GM18526 (cell line): ENCODE measurements around the gene RPL7L1.

Experiments used
- POLR2A ChIP-seq: IDR thresholded peaks from 3 replicates; pipeline ENCODE4 v1.6.1; 2011; ENCODE audit not compliant: insufficient read length; ENCODE audit errors: extremely low read depth

RPL7L1 gene

GRCh38 chr6:42889815-42890214 is 10.4 kb downstream of the RPL7L1 start:
- no peak for TF ChIP-seq POLR2A

GRCh38 chr6:42890311-42891198 is 11.1 kb downstream of the RPL7L1 start:
- TF ChIP-seq POLR2A: peak; percentile 94

- no peak for TF ChIP-seq POLR2A
Measured at GRCh38 chr6:42891199-42891722, 11.8 kb downstream of the RPL7L1 start.

GRCh38 chr6:42896178-42896719 is 16.8 kb downstream of the RPL7L1 start:
- no peak for TF ChIP-seq POLR2A

- no peak for TF ChIP-seq POLR2A
Measured at GRCh38 chr6:42898891-42899361, 19.5 kb downstream of the RPL7L1 start.

- no peak for TF ChIP-seq POLR2A
Measured at GRCh38 chr6:42899871-42900270, 20.5 kb downstream of the RPL7L1 start.

- no peak for TF ChIP-seq POLR2A
Measured at GRCh38 chr6:42901538-42901957, 22.1 kb downstream of the RPL7L1 start.

GRCh38 chr6:42904467-42904866 is 25.1 kb downstream of the RPL7L1 start:
- no peak for TF ChIP-seq POLR2A

- TF ChIP-seq POLR2A: no peak
Measured at GRCh38 chr6:42907336-42907735, 27.9 kb downstream of the RPL7L1 start.

GRCh38 chr6:42909835-42910234 is 30.4 kb downstream of the RPL7L1 start:
- no peak for TF ChIP-seq POLR2A

- no peak for TF ChIP-seq POLR2A
Measured at GRCh38 chr6:42911171-42912021, 32.0 kb downstream of the RPL7L1 start.

GRCh38 chr6:42914546-42914945 is 35.1 kb downstream of the RPL7L1 start:
- TF ChIP-seq POLR2A: no peak

- no peak for TF ChIP-seq POLR2A
Measured at GRCh38 chr6:42915732-42916131, 36.3 kb downstream of the RPL7L1 start, which contains the start of gene PTCRA. TSS of gene PTCRA (plus strand) at chr6:42916053. CDS start at chr6:42916070, 17 bp downstream.

GRCh38 chr6:42916288-42916687 is 36.9 kb downstream of the RPL7L1 start:
- no peak for TF ChIP-seq POLR2A

- TF ChIP-seq POLR2A: no peak
Measured at GRCh38 chr6:42921801-42922200, 42.4 kb downstream of the RPL7L1 start.
